H1 (cell line): ENCODE data around the gene COQ8B. TPM values are rescaled to one million over a fixed set of nuclear protein-coding genes. Genes with fewer than 3 reads are reported as not detected.

Source experiments
- CTCF ChIA-PET: fragments of 300-600 bp; sonication (Branson Sonifier 250); formaldehyde crosslinking; loops from one replicate; lab custom pipeline; 2021; ENCODE audit not compliant: partially characterized antibody; lab: Charles Lee
- POLR2A ChIA-PET: fragments of 300-600 bp; sonication (Branson Sonifier 250); formaldehyde crosslinking; loops from one replicate; lab custom pipeline; 2021; ENCODE audit warnings: inconsistent platforms; ENCODE audit not compliant: partially characterized antibody; lab: Charles Lee
- DNase-seq, 2 experiments: peaks; one replicate each; pipeline versions ENCODE4 v3.0.0 to v3.0.0-alpha.2; 2010 to 2022; ENCODE audit warnings: low spot score in 2 of 2, low read depth in 1 of 2, mixed read lengths in 1 of 2
- FAIRE-seq: peaks from 2 replicates; lab custom pipeline; 2011; peaks lifted over from hg19 to GRCh38; lab: Jason Lieb, UNC
- H2AFZ ChIP-seq: 2 replicates; pipeline ENCODE4 v1.8.1; 2012; ENCODE audit warnings: low read length, inconsistent platforms
- H2AK5ac ChIP-seq: 2 replicates; pipeline ENCODE4 v1.6.1; 2013; ENCODE audit warnings: low read depth, low read length
- H2BK120ac ChIP-seq: replicated peaks from 2 replicates; pipeline ENCODE3; 2013; ENCODE audit warnings: low read depth, low read length, inconsistent platforms
- H2BK12ac ChIP-seq: 2 replicates; pipeline ENCODE4 v1.6.1; 2013; ENCODE audit warnings: low read depth, low read length
- H2BK15ac ChIP-seq: 2 replicates; pipeline ENCODE4 v1.6.1; 2013; ENCODE audit warnings: low read length
- H2BK20ac ChIP-seq: 2 replicates; pipeline ENCODE4 v1.6.1; 2013; ENCODE audit warnings: low read length
- H2BK5ac ChIP-seq: 2 replicates; pipeline ENCODE4 v1.6.1; 2013; ENCODE audit warnings: low read depth, low read length
- H3K14ac ChIP-seq: 2 replicates; pipeline ENCODE4 v1.6.1; 2013; ENCODE audit warnings: inconsistent platforms; ENCODE audit not compliant: insufficient read length
- H3K18ac ChIP-seq: 2 replicates; pipeline ENCODE4 v1.6.1; 2013; ENCODE audit warnings: low read length; ENCODE audit errors: extremely low read depth
- H3K23ac ChIP-seq: 2 replicates; pipeline ENCODE4 v1.6.1; 2013; ENCODE audit warnings: inconsistent platforms; ENCODE audit not compliant: insufficient read length
- H3K23me2 ChIP-seq: 2 replicates; pipeline ENCODE4 v1.6.1; 2013; ENCODE audit warnings: low read depth, low read length
- H3K27ac ChIP-seq: 2 replicates; pipeline ENCODE4 v1.6.1; 2011; ENCODE audit warnings: low read depth, low read length, inconsistent platforms
- H3K27me3 ChIP-seq, 4 experiments: replicated peaks in 1 of 4; 1 replicate in 1 of 4; 2 replicates in 3 of 4; pipeline versions ENCODE4 v1.6.1 to v1.8.1; 2011 to 2013; ENCODE audit warnings: low read length in 3 of 4, mild to moderate bottlenecking in 3 of 4, inconsistent platforms in 2 of 4, mixed read lengths in 2 of 4, moderate library complexity in 1 of 4; ENCODE audit not compliant: control insufficient read depth in 3 of 4, insufficient read depth in 3 of 4; ENCODE audit errors: extremely low read depth in 1 of 4
- H3K36me3 ChIP-seq, 4 experiments: 2 replicates each; pipeline versions ENCODE4 v1.6.1 to v1.8.1; 2011 to 2013; ENCODE audit warnings: mild to moderate bottlenecking in 4 of 4, low read length in 3 of 4, moderate library complexity in 2 of 4, control low read depth in 1 of 4, inconsistent platforms in 1 of 4; ENCODE audit not compliant: insufficient read depth in 4 of 4, control insufficient read depth in 2 of 4
- H3K4ac ChIP-seq: replicated peaks from 2 replicates; pipeline ENCODE3; 2013; ENCODE audit warnings: low read length, low read depth, mixed read lengths, inconsistent platforms; ENCODE audit not compliant: insufficient read length
- H3K4me1 ChIP-seq, 4 experiments: replicated peaks in 1 of 4; 1 replicate in 1 of 4; 2 replicates in 3 of 4; pipeline versions ENCODE4 v1.6.1 to v1.8.1; 2011 to 2013; ENCODE audit warnings: low read length in 3 of 4, inconsistent platforms in 2 of 4, mixed read lengths in 1 of 4; ENCODE audit not compliant: insufficient read depth in 4 of 4, control insufficient read depth in 3 of 4
- H3K4me2 ChIP-seq, 2 experiments: 2 replicates each; pipeline versions ENCODE4 v1.6.1 to v1.8.1; 2011 to 2013; ENCODE audit warnings: low read depth in 2 of 2, low read length in 2 of 2, control low read depth in 1 of 2, inconsistent platforms in 1 of 2, mild to moderate bottlenecking in 1 of 2; ENCODE audit not compliant: insufficient read depth in 1 of 2
- H3K4me3 ChIP-seq, 4 experiments: fragments of 200-600, 300-600 bp in 1 of 4; sonication (generic), shearing (Covaris generic), sonication (Bioruptor Twin) in 1 of 4; 2 replicates each; pipeline versions ENCODE4 v1.5.1 to v1.8.1; 2011 to 2016; ENCODE audit warnings: low read length in 4 of 4, low read depth in 3 of 4, control low read depth in 2 of 4, inconsistent platforms in 2 of 4, mild to moderate bottlenecking in 2 of 4, mixed read lengths in 1 of 4, moderate library complexity in 1 of 4; ENCODE audit not compliant: insufficient read depth in 2 of 4; ENCODE audit errors: extremely low read depth in 1 of 4
- H3K56ac ChIP-seq: replicated peaks from 2 replicates; pipeline ENCODE3; 2013; ENCODE audit warnings: low read depth, mild to moderate bottlenecking, mixed read lengths, low read length, inconsistent platforms; ENCODE audit not compliant: insufficient read length
- H3K79me1 ChIP-seq: 2 replicates; pipeline ENCODE4 v1.6.1; 2013; ENCODE audit warnings: low read depth, low read length, control low read depth
- H3K79me2 ChIP-seq, 2 experiments: 2 replicates each; pipeline versions ENCODE4 v1.6.1 to v1.8.1; 2012 to 2013; ENCODE audit warnings: low read length in 2 of 2, mild to moderate bottlenecking in 2 of 2, inconsistent platforms in 1 of 2; ENCODE audit not compliant: insufficient read depth in 2 of 2, control insufficient read depth in 1 of 2
- H3K9ac ChIP-seq, 4 experiments: replicated peaks in 1 of 4; 1 replicate in 1 of 4; 2 replicates in 3 of 4; pipeline versions ENCODE4 v1.6.1 to v1.8.1; 2011 to 2013; ENCODE audit warnings: low read depth in 3 of 4, low read length in 3 of 4, control low read depth in 2 of 4, mild to moderate bottlenecking in 2 of 4, moderate library complexity in 2 of 4, inconsistent platforms in 1 of 4; ENCODE audit errors: extremely low read depth in 1 of 4
- H3K9me3 ChIP-seq, 2 experiments: 2 replicates each; pipeline versions ENCODE4 v1.6.1 to v1.8.1; 2012 to 2013; ENCODE audit warnings: mild to moderate bottlenecking in 2 of 2, moderate library complexity in 2 of 2, control low read depth in 1 of 2, inconsistent platforms in 1 of 2, low read depth in 1 of 2, low read length in 1 of 2, mixed read lengths in 1 of 2; ENCODE audit not compliant: insufficient read depth in 2 of 2
- H4K20me1 ChIP-seq, 2 experiments: replicated peaks in 1 of 2; 2 replicates each; pipeline versions ENCODE3 to v1.8.1; 2011 to 2013; ENCODE audit warnings: inconsistent platforms in 2 of 2, low read length in 2 of 2, mild to moderate bottlenecking in 1 of 2; ENCODE audit not compliant: insufficient read depth in 2 of 2, control insufficient read depth in 1 of 2
- H4K5ac ChIP-seq: 2 replicates; pipeline ENCODE4 v1.6.1; 2013; ENCODE audit warnings: low read length, low read depth, mixed read lengths, inconsistent platforms; ENCODE audit not compliant: insufficient read length
- H4K8ac ChIP-seq: 2 replicates; pipeline ENCODE4 v1.8.0; 2013; ENCODE audit warnings: mild to moderate bottlenecking, moderate library complexity, low read length, inconsistent platforms; ENCODE audit not compliant: insufficient read depth; ENCODE audit errors: extremely low read depth
- H4K91ac ChIP-seq: replicated peaks from 2 replicates; pipeline ENCODE3; 2013; ENCODE audit warnings: low read length, mixed read lengths, inconsistent platforms; ENCODE audit not compliant: insufficient read length
- CBX8 ChIP-seq: fragments of 300-800, 300-1000 bp; sonication (generic); IDR thresholded peaks from 2 replicates; pipeline ENCODE4 v1.7.1; 2016; ENCODE audit warnings: low read depth, low read length, borderline replicate concordance
- HDAC6 ChIP-seq: IDR thresholded peaks from one replicate; pipeline ENCODE4 v1.7.1; 2012; ENCODE audit warnings: low read depth, mild to moderate bottlenecking, inconsistent platforms, low read length, moderate library complexity
- KDM1A ChIP-seq: fragments of 200-600, 300-600 bp; sonication (generic); IDR thresholded peaks from 2 replicates; pipeline ENCODE4 v1.7.1; 2016; ENCODE audit warnings: mild to moderate bottlenecking, low read length, borderline replicate concordance
- SAP30 ChIP-seq: fragments of 300-600 bp; sonication (generic); IDR thresholded peaks from 2 replicates; pipeline ENCODE4 v1.7.1; 2012; ENCODE audit warnings: low read length, moderate library complexity, mild to moderate bottlenecking, inconsistent platforms; ENCODE audit not compliant: insufficient read depth, insufficient replicate concordance
- WGBS, 2 experiments: shearing (Covaris generic) in 1 of 2; methylation state at CpG; one replicate each; pipeline versions ENCODE4 v1.1.6 to v1.1.7; 2013 to 2015; ENCODE audit warnings: low lambda C conversion rate in 2 of 2, mixed read lengths in 2 of 2, inconsistent platforms in 1 of 2, low coverage in 1 of 2, missing lambda C conversion rate in 1 of 2; ENCODE audit not compliant: insufficient replicate concordance in 2 of 2, insufficient coverage in 1 of 2, insufficient read length in 1 of 2; ENCODE audit errors: extremely low coverage in 1 of 2, missing lambda C conversion rate in 1 of 2; 5-methylcytosine and 5-hydroxymethylcytosine counted together
- polyA plus RNA-seq, 7 experiments: library from polyadenylated mRNA; depleted of rRNA in 3 of 7; stranded (reverse) in 5 of 7; unstranded in 2 of 7; fragments of >200 nt in 5 of 7; fragments of 200-250 nt in 2 of 7; gene quantifications; 1 replicate in 5 of 7; 2 replicates in 1 of 7; 4 replicates in 1 of 7; pipeline versions ENCODE4 v1.2.1 to v1.2.3, GENCODE V29; 2011 to 2013; ENCODE audit warnings: missing spikeins in 2 of 7, mixed read lengths in 2 of 7
- total RNA-seq: library from RNA; stranded (reverse); fragmentation: NEBNext Ultra II Directional; extraction: Animal tissue kit (Norgen Biotek cat#: 25700); gene quantifications from 2 replicates; pipeline ENCODE4 v1.2.1, GENCODE V29; 2021

Gene COQ8B
- total and polyA plus RNA-seq, 2 of the 8 experiments (the other 6 are each of a cell fraction or from before 2014, with no cell fraction given), result 41.7 to 46.1 TPM

- Histone ChIP-seq H3K79me1 (no peaks in the 10 kb centered on the region), H2BK5ac (no peak overlapping the region), H3K4me3 (no peak overlapping the region), H3K23me2 (no peaks in the 10 kb centered on the region), H3K36me3 (peaks cover 12 to 40% (median 29%) of the 10 kb centered on the region in 4 experiments; a peak in 7 of 8 replicates), H3K9ac (no peak overlapping the region), H3K23ac (no peak overlapping the region), H4K20me1 (peaks cover 0 to 6% of the 10 kb centered on the region in 2 experiments), H4K91ac (no peak overlapping the region), H3K79me2 (no peaks in the 10 kb centered on the region), H2AK5ac (no peak overlapping the region), H3K56ac (no peak overlapping the region), H3K4me1 (peaks cover 0 to 4% (median 1%) of the 10 kb centered on the region in 4 experiments; a peak in 5 of 7 replicates), H3K4ac (no peak overlapping the region), H2BK15ac (no peak overlapping the region), H2AFZ (no peak overlapping the region), H2BK120ac (no peak overlapping the region), H3K27me3 (no peaks in the 10 kb centered on the region), H3K27ac (no peak overlapping the region), H3K14ac (no peak overlapping the region), H4K5ac (no peak overlapping the region), H4K8ac (no peak overlapping the region), H3K4me2 (no peak overlapping the region), H3K9me3 (no peaks in the 10 kb centered on the region), H3K18ac (no peak overlapping the region), H2BK20ac (no peak overlapping the region), H2BK12ac (no peak overlapping the region)
- no peak for DNase-seq
- POLR2A ChIA-PET, result no interaction called here
- WGBS, 2 experiments, result 95% methylated on average over 9 of the region's 9 CpGs; no CpG with 5 or more reads in 1 of the 2 experiments
- no peak for FAIRE-seq
- CTCF ChIA-PET, result interaction anchor here (2.4 kb wide), 1 partner anchor 42 kb away, joined by 12 read pairs; no protein-coding TSS in a partner anchor
- TF ChIP-seq SAP30 (no peak), KDM1A (no peak), CBX8 (no peak), HDAC6 (no peak)
Measured at GRCh38 chr19:40705362-40705651, 11.4 kb downstream of the COQ8B start.
